K562 (cell line): ENCODE measurements around the gene HSF5. TPM values are rescaled to one million over a fixed set of nuclear protein-coding genes. Genes with fewer than 3 reads are reported as not detected.

ENCODE experiments used
- ARHGAP35 ChIP-seq: fragments of 450-650 bp; IDR thresholded peaks from 2 replicates; pipeline ENCODE4 v1.6.1; 2018; ENCODE audit not compliant: partially characterized antibody
- ARNT ChIP-seq, 2 experiments: fragments of 450-650 bp; IDR thresholded peaks; 2 replicates each; pipeline ENCODE4 v1.6.1; 2016; ENCODE audit warnings: mild to moderate bottlenecking in 1 of 2
- CC2D1A ChIP-seq: fragments of 450-650 bp; IDR thresholded peaks from 2 replicates; pipeline ENCODE4 v1.6.1; 2017; ENCODE audit warnings: mild to moderate bottlenecking
- COPS2 ChIP-seq: fragments of 450-650 bp; conservative IDR thresholded peaks from 2 replicates; pipeline ENCODE4 v1.6.1; 2016; ENCODE audit warnings: mild to moderate bottlenecking, moderate library complexity
- DACH1 ChIP-seq: fragments of 450-650 bp; IDR thresholded peaks from 2 replicates; pipeline ENCODE4 v1.6.1; 2018; ENCODE audit not compliant: partially characterized antibody
- HDAC6 ChIP-seq: IDR thresholded peaks from 2 replicates; pipeline ENCODE4 v1.6.1; 2012; ENCODE audit warnings: low read depth, mild to moderate bottlenecking, control low read depth, inconsistent platforms, low read length, moderate library complexity
- HIVEP1 ChIP-seq: fragments of 250-450 bp; sonication (Bioruptor Pico); IDR thresholded peaks from 2 replicates; pipeline ENCODE4 v1.4.0; 2020; ENCODE audit warnings: mild to moderate bottlenecking
- KDM2B ChIP-seq: fragments of 250-450 bp; sonication (Bioruptor Pico); IDR thresholded peaks from 2 replicates; pipeline ENCODE4 v1.8.0; 2021; ENCODE audit warnings: mild to moderate bottlenecking, moderate library complexity
- KDM4B ChIP-seq, 2 experiments: fragments of 450-650 bp in 1 of 2; sonication (generic) in 1 of 2; IDR thresholded peaks; 2 replicates each; pipeline ENCODE4 v1.6.1; 2016 to 2017; ENCODE audit warnings: borderline replicate concordance in 2 of 2, antibody characterized with exemption in 1 of 2, low read depth in 1 of 2, mild to moderate bottlenecking in 1 of 2
- KLF10 ChIP-seq: fragments of 250-450 bp; sonication (Bioruptor Pico); IDR thresholded peaks from 2 replicates; pipeline ENCODE4 v1.6.1; 2021; ENCODE audit warnings: matching md5 sums
- MEF2A ChIP-seq: IDR thresholded peaks from 2 replicates; pipeline ENCODE4 v1.6.1; 2011; ENCODE audit warnings: low read depth, mild to moderate bottlenecking, low read length, moderate library complexity; ENCODE audit not compliant: control insufficient read depth
- PRPF4 ChIP-seq: fragments of 200-400 bp; formaldehyde crosslinking; IDR thresholded peaks from one replicate; pipeline ENCODE4 v1.6.1; 2017; ENCODE audit warnings: low read length, low read depth, mild to moderate bottlenecking; ENCODE audit not compliant: insufficient read depth, poor library complexity, severe bottlenecking
- RBM14 ChIP-seq: fragments of 200-400 bp; formaldehyde crosslinking; IDR thresholded peaks from 2 replicates; pipeline ENCODE4 v1.6.1; 2018; ENCODE audit warnings: low read depth, mild to moderate bottlenecking, low read length, moderate library complexity, borderline replicate concordance; ENCODE audit not compliant: insufficient read depth
- SAFB2 ChIP-seq: fragments of 200-400 bp; formaldehyde crosslinking; IDR thresholded peaks from 2 replicates; pipeline ENCODE4 v1.6.1; 2018; ENCODE audit warnings: borderline replicate concordance, low read length, low read depth, moderate library complexity; ENCODE audit not compliant: severe bottlenecking
- SMAD1 ChIP-seq: fragments of 150-350 bp; IDR thresholded peaks from 2 replicates; pipeline ENCODE4 v1.6.1; 2014; ENCODE audit warnings: low read length, low read depth; ENCODE audit not compliant: partially characterized antibody
- SMARCA4 ChIP-seq: fragments of 450-650 bp; IDR thresholded peaks from 2 replicates; pipeline ENCODE4 v1.6.1; 2016
- SMARCE1 ChIP-seq: fragments of 450-650 bp; IDR thresholded peaks from 2 replicates; pipeline ENCODE4 v1.7.1; 2016; ENCODE audit warnings: mild to moderate bottlenecking
- SPI1 ChIP-seq: IDR thresholded peaks from 2 replicates; pipeline ENCODE4 v1.6.1; 2011; ENCODE audit warnings: low read depth, low read length, control low read depth, borderline replicate concordance
- TAF15 ChIP-seq: fragments of 200-400 bp; formaldehyde crosslinking; IDR thresholded peaks from 2 replicates; pipeline ENCODE4 v1.6.1; 2017; ENCODE audit warnings: mild to moderate bottlenecking, low read depth, low read length, moderate library complexity
- ZC3H8 ChIP-seq: fragments of 450-650 bp; IDR thresholded peaks from 2 replicates; pipeline ENCODE4 v1.6.1; 2017
- ZNF165 ChIP-seq: fragments of 250-450 bp; sonication (Bioruptor Pico); IDR thresholded peaks from 2 replicates; pipeline ENCODE4 v1.4.0; 2020; ENCODE audit warnings: borderline replicate concordance
- ZNF766 ChIP-seq: fragments of 200-800 bp; sonication (Bioruptor generic); conservative IDR thresholded peaks from 2 replicates; pipeline ENCODE4 v1.6.1; 2016; ENCODE audit warnings: missing genetic modification characterization, missing compliant biosample characterization
- ZNF778 ChIP-seq: fragments of 450-650 bp; formaldehyde crosslinking; IDR thresholded peaks from 2 replicates; pipeline ENCODE4 v1.4.0; 2020; ENCODE audit warnings: mild to moderate bottlenecking, moderate library complexity
- polyA plus RNA-seq, 8 experiments: library from polyadenylated mRNA; depleted of rRNA in 4 of 8; stranded (reverse) in 5 of 8; unstranded in 3 of 8; fragments of >200 nt; fragmentation: Nextera tagmentation in 2 of 8; fragmentation: Illumina TruSeq in 1 of 8; extraction: Ambion mirVana in 2 of 8; extraction: Trizol in 1 of 8; gene quantifications; 2 replicates each; pipeline versions ENCODE4 v1.2.1 to v1.2.3, GENCODE V29; 2011 to 2014; ENCODE audit warnings: inconsistent platforms in 1 of 8, missing spikeins in 1 of 8
- total RNA-seq, 7 experiments: library from RNA; depleted of rRNA in 6 of 7; stranded (reverse); fragments of >200 nt in 6 of 7; fragmentation: Illumina TruSeq in 2 of 7; extraction: Trizol in 2 of 7; gene quantifications; 2 replicates each; pipeline versions ENCODE4 v1.2.1 to v1.2.3, GENCODE V29; 2011 to 2021; ENCODE audit warnings: low replicate concordance in 1 of 7
- TF ChIP-seq, protein P1 (sequence below): fragments of 450-650 bp; formaldehyde crosslinking; IDR thresholded peaks from 2 replicates; pipeline ENCODE4 v1.4.0; 2020; ENCODE audit warnings: mild to moderate bottlenecking, moderate library complexity
- TF ChIP-seq, protein P2 (sequence below): sonication (generic); formaldehyde crosslinking; IDR thresholded peaks from 2 replicates; pipeline ENCODE4 v1.4.0; 2020; ENCODE audit warnings: mild to moderate bottlenecking, missing genetic modification reagents
- TF ChIP-seq, protein P3 (sequence below): fragments of 450-650 bp; IDR thresholded peaks from one replicate; pipeline ENCODE4 v1.6.1; 2018; ENCODE audit warnings: mild to moderate bottlenecking, moderate library complexity; ENCODE audit not compliant: partially characterized antibody

HSF5 gene
- total and polyA plus RNA-seq, 9 of the 15 experiments (the other 6 are each of a cell fraction or from before 2014, with no cell fraction given) = 0.04 TPM; not detected in 8

DNA sequence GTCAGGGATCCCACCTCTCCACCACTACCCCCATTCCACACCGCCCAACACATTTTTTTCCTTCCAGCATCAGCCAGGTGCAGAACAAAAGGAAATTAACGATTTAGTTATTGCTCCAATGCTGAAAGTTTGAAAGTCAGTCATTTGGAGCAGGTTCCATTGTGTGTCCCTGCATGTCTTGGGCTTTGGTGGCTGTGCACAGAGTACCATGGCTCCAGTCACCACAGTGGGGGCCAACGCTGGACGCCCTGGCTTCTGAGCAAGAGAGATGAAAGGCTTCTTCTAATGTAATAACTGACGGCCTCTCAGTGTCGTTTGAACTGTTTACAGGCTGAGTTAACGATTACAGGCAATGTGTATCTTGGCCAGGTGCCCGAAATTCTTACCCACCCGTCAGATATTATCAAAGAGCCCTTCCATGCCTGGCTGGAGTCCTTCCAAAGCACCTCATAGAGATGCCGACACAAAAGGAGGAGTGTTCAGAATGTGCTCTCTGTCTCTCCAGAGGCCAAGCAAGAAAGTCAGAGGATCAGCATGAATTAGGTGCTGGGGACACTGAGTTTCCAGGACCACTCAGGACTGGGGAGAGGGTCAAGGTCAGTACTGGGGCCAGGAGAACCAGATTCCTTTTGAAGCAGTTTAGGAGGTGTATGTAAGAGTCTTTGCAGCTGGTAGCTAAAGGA lies 96.8 kb downstream of the HSF5 start (continued):
- TF ChIP-seq, protein P1, sequence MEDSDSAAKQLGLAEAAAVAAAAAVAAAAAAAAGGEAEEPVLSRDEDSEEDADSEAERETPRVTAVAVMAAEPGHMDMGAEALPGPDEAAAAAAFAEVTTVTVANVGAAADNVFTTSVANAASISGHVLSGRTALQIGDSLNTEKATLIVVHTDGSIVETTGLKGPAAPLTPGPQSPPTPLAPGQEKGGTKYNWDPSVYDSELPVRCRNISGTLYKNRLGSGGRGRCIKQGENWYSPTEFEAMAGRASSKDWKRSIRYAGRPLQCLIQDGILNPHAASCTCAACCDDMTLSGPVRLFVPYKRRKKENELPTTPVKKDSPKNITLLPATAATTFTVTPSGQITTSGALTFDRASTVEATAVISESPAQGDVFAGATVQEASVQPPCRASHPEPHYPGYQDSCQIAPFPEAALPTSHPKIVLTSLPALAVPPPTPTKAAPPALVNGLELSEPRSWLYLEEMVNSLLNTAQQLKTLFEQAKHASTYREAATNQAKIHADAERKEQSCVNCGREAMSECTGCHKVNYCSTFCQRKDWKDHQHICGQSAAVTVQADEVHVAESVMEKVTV (CRISPR knock-in tag) = no peak
- TF ChIP-seq SMAD1 = peak; percentile 93
- TF ChIP-seq TAF15 = no peak
- no peak for TF ChIP-seq KLF10
- no peak for TF ChIP-seq ARNT (IDR thresholded peaks at IDR 0.05)
- no peak for TF ChIP-seq MEF2A
- TF ChIP-seq, protein P2, sequence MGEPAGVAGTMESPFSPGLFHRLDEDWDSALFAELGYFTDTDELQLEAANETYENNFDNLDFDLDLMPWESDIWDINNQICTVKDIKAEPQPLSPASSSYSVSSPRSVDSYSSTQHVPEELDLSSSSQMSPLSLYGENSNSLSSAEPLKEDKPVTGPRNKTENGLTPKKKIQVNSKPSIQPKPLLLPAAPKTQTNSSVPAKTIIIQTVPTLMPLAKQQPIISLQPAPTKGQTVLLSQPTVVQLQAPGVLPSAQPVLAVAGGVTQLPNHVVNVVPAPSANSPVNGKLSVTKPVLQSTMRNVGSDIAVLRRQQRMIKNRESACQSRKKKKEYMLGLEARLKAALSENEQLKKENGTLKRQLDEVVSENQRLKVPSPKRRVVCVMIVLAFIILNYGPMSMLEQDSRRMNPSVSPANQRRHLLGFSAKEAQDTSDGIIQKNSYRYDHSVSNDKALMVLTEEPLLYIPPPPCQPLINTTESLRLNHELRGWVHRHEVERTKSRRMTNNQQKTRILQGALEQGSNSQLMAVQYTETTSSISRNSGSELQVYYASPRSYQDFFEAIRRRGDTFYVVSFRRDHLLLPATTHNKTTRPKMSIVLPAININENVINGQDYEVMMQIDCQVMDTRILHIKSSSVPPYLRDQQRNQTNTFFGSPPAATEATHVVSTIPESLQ = no peak
- no peak for TF ChIP-seq ZC3H8
- TF ChIP-seq SAFB2 = no peak
- TF ChIP-seq HDAC6 = no peak
- no peak for TF ChIP-seq ARHGAP35
- peak; percentile 77 for TF ChIP-seq SMARCA4
- no peak; the same call in 1 of the 2 replicates for TF ChIP-seq ZNF766 (CRISPR knock-in tag)
- no peak; the same call in 1 of the 2 replicates for TF ChIP-seq CC2D1A
- no peak for TF ChIP-seq RBM14
- no peak for TF ChIP-seq ZNF778 (CRISPR knock-in tag)
- TF ChIP-seq, protein P3, sequence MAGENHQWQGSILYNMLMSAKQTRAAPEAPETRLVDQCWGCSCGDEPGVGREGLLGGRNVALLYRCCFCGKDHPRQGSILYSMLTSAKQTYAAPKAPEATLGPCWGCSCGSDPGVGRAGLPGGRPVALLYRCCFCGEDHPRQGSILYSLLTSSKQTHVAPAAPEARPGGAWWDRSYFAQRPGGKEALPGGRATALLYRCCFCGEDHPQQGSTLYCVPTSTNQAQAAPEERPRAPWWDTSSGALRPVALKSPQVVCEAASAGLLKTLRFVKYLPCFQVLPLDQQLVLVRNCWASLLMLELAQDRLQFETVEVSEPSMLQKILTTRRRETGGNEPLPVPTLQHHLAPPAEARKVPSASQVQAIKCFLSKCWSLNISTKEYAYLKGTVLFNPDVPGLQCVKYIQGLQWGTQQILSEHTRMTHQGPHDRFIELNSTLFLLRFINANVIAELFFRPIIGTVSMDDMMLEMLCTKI = no peak
- TF ChIP-seq SPI1 = no peak
- no peak for TF ChIP-seq COPS2
- no peak for TF ChIP-seq HIVEP1 (CRISPR knock-in tag)
- no peak for TF ChIP-seq PRPF4
- no peak for TF ChIP-seq KDM4B (IDR thresholded peaks at IDR 0.05; ENCODE audit: borderline replicate concordance in 2 of 2, low read depth in 1 of 2)
- TF ChIP-seq DACH1 = no peak
- TF ChIP-seq KDM2B (CRISPR knock-in tag) = no peak
- TF ChIP-seq ZNF165 = no peak
- TF ChIP-seq SMARCE1 = peak; percentile 84; the same call in 1 of the 2 replicates
